K562 (cell line): ENCODE results near the gene LRRC47.
A peak's percentile ranks its signal among the peaks of the same experiment; 100 is the strongest.

Experiments used
- CHD4 ChIP-seq: fragments of 200-600 bp; sonication (generic); IDR thresholded peaks from 3 replicates; pipeline ENCODE4 v1.6.1; 2012; ENCODE audit warnings: low read depth, mild to moderate bottlenecking, mixed read lengths, low read length, inconsistent platforms; ENCODE audit not compliant: insufficient read depth, insufficient replicate concordance, poor library complexity, severe bottlenecking
- EZH2 ChIP-seq: IDR thresholded peaks from 2 replicates; pipeline ENCODE4 v1.6.1; 2012; ENCODE audit warnings: low read depth, mild to moderate bottlenecking, inconsistent platforms, low read length, borderline replicate concordance
- KHSRP ChIP-seq: fragments of 450-650 bp; IDR thresholded peaks from 2 replicates; pipeline ENCODE4 v1.6.1; 2017
- POLR2A ChIP-seq: fragments of 450-650 bp; conservative IDR thresholded peaks from 2 replicates; pipeline ENCODE4 v1.6.1; 2016
- RAD21 ChIP-seq, 2 experiments: fragments of 250-450 bp in 1 of 2; fragments of 450-650 bp in 1 of 2; sonication (Bioruptor Pico) in 1 of 2; formaldehyde crosslinking in 1 of 2; IDR thresholded peaks in 1 of 2; conservative IDR thresholded peaks in 1 of 2; 2 replicates each; pipeline versions ENCODE4 v1.4.0 to v1.8.0; 2020 to 2022; ENCODE audit warnings: mild to moderate bottlenecking in 2 of 2, moderate library complexity in 1 of 2
- SMAD3 ChIP-seq: fragments of 450-650 bp; formaldehyde crosslinking; conservative IDR thresholded peaks from 2 replicates; pipeline ENCODE4 v1.4.0; 2020; ENCODE audit warnings: mild to moderate bottlenecking
- STAG1 ChIP-seq: sonication (generic); formaldehyde crosslinking; IDR thresholded peaks from 2 replicates; pipeline ENCODE4 v1.5.0; 2020; ENCODE audit warnings: missing genetic modification reagents, borderline replicate concordance
- TAF7 ChIP-seq: fragments of 450-650 bp; IDR thresholded peaks from 2 replicates; pipeline ENCODE4 v1.6.1; 2016; ENCODE audit warnings: missing genetic modification characterization, missing compliant biosample characterization
- ZNF140 ChIP-seq: fragments of 250-450 bp; sonication (Bioruptor Pico); IDR thresholded peaks from 2 replicates; pipeline ENCODE4 v1.8.0; 2021; ENCODE audit warnings: moderate library complexity, mild to moderate bottlenecking, inconsistent platforms
- ZNF143 ChIP-seq: sonication (generic); formaldehyde crosslinking; IDR thresholded peaks from 2 replicates; pipeline ENCODE4 v1.9.0; 2022; ENCODE audit warnings: mild to moderate bottlenecking, missing genetic modification reagents
- TF ChIP-seq, protein P1 (sequence below): fragments of 250-450 bp; sonication (Bioruptor Pico); IDR thresholded peaks from 2 replicates; pipeline ENCODE4 v1.5.0; 2022; ENCODE audit warnings: mild to moderate bottlenecking
- TF ChIP-seq, protein P2 (sequence below): fragments of 450-650 bp; IDR thresholded peaks from 2 replicates; pipeline ENCODE4 v1.6.1; 2016; ENCODE audit warnings: antibody characterized with exemption
- TF ChIP-seq, protein P3 (sequence below), 3 experiments: IDR thresholded peaks in 2 of 3; conservative IDR thresholded peaks in 1 of 3; 2 replicates each; pipeline ENCODE4 v1.5.1; 2011 to 2012; ENCODE audit warnings: low read length in 3 of 3, mild to moderate bottlenecking in 3 of 3, control low read depth in 2 of 3, improper control_type of control experiment in 1 of 3, inconsistent platforms in 1 of 3, low read depth in 1 of 3, mixed read lengths in 1 of 3, moderate library complexity in 1 of 3; ENCODE audit not compliant: insufficient read depth in 2 of 3

DNA sequence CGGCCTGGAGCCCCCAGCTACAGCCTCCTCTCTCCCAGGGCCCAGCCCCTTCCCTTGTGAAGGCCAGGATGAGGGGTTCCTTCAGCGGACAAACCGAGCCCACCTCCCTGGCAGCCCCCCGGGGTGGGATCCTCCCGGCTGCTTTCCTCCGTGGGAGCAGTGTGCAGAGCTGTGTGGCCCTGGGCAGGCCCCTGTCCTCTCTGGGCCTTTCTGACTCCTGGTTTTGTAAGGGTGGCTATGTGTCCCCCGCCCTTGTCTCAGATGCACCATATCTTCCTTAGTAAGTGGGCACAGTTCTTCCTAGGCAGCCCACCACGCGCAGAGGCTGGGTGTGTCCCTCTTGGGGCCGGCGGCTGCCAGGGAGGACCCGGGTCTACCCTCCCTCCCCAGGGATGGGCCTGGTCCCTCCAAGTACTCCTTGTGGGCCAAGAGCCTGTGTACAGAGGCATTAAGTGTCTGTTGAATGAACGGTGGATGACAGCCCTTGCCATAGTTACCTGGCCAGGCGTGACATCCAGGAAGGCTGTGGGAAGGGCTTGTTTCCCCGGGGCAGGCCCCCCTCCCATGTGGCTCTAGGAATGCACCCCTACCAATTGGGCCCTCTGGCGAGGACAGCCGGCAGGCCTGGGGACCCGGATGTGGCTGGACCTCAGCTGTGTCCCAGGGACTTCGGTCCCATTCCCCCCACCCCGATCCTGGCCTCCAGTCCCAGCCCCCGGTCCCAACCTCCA lies 19.9 kb downstream of the LRRC47 start:
- TF ChIP-seq, protein P1, sequence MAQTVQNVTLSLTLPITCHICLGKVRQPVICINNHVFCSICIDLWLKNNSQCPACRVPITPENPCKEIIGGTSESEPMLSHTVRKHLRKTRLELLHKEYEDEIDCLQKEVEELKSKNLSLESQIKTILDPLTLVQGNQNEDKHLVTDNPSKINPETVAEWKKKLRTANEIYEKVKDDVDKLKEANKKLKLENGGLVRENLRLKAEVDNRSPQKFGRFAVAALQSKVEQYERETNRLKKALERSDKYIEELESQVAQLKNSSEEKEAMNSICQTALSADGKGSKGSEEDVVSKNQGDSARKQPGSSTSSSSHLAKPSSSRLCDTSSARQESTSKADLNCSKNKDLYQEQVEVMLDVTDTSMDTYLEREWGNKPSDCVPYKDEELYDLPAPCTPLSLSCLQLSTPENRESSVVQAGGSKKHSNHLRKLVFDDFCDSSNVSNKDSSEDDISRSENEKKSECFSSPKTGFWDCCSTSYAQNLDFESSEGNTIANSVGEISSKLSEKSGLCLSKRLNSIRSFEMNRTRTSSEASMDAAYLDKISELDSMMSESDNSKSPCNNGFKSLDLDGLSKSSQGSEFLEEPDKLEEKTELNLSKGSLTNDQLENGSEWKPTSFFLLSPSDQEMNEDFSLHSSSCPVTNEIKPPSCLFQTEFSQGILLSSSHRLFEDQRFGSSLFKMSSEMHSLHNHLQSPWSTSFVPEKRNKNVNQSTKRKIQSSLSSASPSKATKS (CRISPR knock-in tag): no peak
- TF ChIP-seq ZNF140: no peak
- no peak for TF ChIP-seq KHSRP
- TF ChIP-seq, protein P2, sequence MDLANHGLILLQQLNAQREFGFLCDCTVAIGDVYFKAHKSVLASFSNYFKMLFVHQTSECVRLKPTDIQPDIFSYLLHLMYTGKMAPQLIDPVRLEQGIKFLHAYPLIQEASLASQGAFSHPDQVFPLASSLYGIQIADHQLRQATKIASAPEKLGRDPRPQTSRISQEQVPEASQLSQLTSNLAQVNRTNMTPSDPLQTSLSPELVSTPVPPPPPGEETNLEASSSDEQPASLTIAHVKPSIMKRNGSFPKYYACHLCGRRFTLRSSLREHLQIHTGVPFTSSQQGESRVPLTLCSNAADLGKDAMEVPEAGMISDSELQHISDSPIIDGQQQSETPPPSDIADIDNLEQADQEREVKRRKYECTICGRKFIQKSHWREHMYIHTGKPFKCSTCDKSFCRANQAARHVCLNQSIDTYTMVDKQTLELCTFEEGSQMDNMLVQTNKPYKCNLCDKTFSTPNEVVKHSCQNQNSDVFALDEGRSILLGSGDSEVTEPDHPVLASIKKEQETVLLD: 0 out of 2 replicates have a peak, but pooled peaks have one; percentile 7
- TF ChIP-seq ZNF143: no peak
- no peak for TF ChIP-seq TAF7 (tag)
- TF ChIP-seq POLR2A: 0 out of 2 replicates have a peak, but pooled peaks have one; percentile 8
- no peak for TF ChIP-seq SMAD3 (CRISPR knock-in tag)
- TF ChIP-seq EZH2: no peak
- TF ChIP-seq RAD21 (CRISPR knock-in tag; conservative IDR thresholded peaks at IDR 0.05 in 1 of 2, IDR thresholded peaks at IDR 0.05 in 1 of 2): no peak
- TF ChIP-seq, protein P3, sequence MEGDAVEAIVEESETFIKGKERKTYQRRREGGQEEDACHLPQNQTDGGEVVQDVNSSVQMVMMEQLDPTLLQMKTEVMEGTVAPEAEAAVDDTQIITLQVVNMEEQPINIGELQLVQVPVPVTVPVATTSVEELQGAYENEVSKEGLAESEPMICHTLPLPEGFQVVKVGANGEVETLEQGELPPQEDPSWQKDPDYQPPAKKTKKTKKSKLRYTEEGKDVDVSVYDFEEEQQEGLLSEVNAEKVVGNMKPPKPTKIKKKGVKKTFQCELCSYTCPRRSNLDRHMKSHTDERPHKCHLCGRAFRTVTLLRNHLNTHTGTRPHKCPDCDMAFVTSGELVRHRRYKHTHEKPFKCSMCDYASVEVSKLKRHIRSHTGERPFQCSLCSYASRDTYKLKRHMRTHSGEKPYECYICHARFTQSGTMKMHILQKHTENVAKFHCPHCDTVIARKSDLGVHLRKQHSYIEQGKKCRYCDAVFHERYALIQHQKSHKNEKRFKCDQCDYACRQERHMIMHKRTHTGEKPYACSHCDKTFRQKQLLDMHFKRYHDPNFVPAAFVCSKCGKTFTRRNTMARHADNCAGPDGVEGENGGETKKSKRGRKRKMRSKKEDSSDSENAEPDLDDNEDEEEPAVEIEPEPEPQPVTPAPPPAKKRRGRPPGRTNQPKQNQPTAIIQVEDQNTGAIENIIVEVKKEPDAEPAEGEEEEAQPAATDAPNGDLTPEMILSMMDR (IDR thresholded peaks at IDR 0.05 in 2 of 3, conservative IDR thresholded peaks at IDR 0.05 in 1 of 3; ENCODE audit: insufficient read depth in 2 of 3, low read depth in 1 of 3, low read length in 3 of 3): no peak
- TF ChIP-seq CHD4: no peak
- no peak for TF ChIP-seq STAG1
